ENCODE data around the gene MTRR. TPM values are rescaled to one million over a fixed set of nuclear protein-coding genes. Genes with fewer than 3 reads are reported as not detected.

Gene MTRR
- total and polyA plus RNA-seq, 2 experiments from 2014 or later: 24.8 to 28.0 TPM

- Histone ChIP-seq H3K4me1 (ENCODE audit: insufficient read depth) (no peaks in the 10 kb centered on the region), H2AFZ (no peak overlapping the region), H3K9me2 (replicated peaks; ENCODE audit: insufficient read depth) (no peaks in the 10 kb centered on the region), H3K27me3 (no peaks in the 10 kb centered on the region), H3K4me2 (no peak overlapping the region), H3K36me3 (replicated peaks; ENCODE audit: insufficient read depth, low read depth) (no peaks in the 10 kb centered on the region), H3K79me2 (no peaks in the 10 kb centered on the region), H3K4me3 (no peak overlapping the region), H3K9me3 (ENCODE audit: low read depth) (no peaks in the 10 kb centered on the region), H3K27ac (no peak overlapping the region), H4K20me1 (ENCODE audit: insufficient read depth, poor library complexity, severe bottlenecking) (no peaks in the 10 kb centered on the region)
- WGBS (ENCODE audit: low lambda C conversion rate, missing lambda C conversion rate): 84% methylated on average over 7 of the region's 7 CpGs
- TF ChIP-seq, protein P1, sequence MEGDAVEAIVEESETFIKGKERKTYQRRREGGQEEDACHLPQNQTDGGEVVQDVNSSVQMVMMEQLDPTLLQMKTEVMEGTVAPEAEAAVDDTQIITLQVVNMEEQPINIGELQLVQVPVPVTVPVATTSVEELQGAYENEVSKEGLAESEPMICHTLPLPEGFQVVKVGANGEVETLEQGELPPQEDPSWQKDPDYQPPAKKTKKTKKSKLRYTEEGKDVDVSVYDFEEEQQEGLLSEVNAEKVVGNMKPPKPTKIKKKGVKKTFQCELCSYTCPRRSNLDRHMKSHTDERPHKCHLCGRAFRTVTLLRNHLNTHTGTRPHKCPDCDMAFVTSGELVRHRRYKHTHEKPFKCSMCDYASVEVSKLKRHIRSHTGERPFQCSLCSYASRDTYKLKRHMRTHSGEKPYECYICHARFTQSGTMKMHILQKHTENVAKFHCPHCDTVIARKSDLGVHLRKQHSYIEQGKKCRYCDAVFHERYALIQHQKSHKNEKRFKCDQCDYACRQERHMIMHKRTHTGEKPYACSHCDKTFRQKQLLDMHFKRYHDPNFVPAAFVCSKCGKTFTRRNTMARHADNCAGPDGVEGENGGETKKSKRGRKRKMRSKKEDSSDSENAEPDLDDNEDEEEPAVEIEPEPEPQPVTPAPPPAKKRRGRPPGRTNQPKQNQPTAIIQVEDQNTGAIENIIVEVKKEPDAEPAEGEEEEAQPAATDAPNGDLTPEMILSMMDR (IDR thresholded peaks at IDR 0.05; ENCODE audit: poor library complexity): no peak
- TF ChIP-seq EZH2phosphoT487 (IDR thresholded peaks at IDR 0.05; ENCODE audit: low read depth, severe bottlenecking, unreplicated experiment) (no peak), EZH2 (IDR thresholded peaks at IDR 0.05; ENCODE audit: borderline replicate concordance) (no peak)
- no peak for DNase-seq (ENCODE audit: low spot score)
Observed at GRCh38 chr5:7845557-7845956, 23.4 kb upstream of the MTRR start.

- Histone ChIP-seq H3K36me3 (replicated peaks; ENCODE audit: insufficient read depth, low read depth) (no peaks in the 10 kb centered on the region), H3K27ac (no peak overlapping the region)
Observed at GRCh38 chr5:7846327-7846726, 22.6 kb upstream of the MTRR start.

DNA sequence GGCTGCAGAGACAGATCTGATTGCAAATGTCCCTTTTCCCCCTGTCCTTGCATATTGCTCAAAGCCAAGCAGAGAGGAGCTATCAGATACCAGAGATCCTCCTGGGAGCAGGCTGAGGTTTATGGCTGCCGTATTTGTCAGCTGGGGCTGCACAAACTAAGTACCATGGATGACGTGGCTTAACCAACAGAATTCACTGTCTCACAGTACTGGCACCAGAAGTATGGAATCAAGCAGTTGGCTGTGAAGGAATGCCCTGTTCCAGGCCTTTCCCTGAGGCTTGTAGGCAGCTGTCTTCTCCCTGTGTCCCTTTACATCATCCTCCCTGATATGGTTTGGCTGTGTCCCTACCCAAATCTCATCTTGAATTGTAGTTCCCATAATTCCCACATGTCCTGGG is 20.7 kb upstream of the MTRR start:
- TF ChIP-seq EZH2phosphoT487 (IDR thresholded peaks at IDR 0.05; ENCODE audit: low read depth, severe bottlenecking, unreplicated experiment) (no peak), EZH2 (IDR thresholded peaks at IDR 0.05; ENCODE audit: borderline replicate concordance) (no peak)
- TF ChIP-seq, protein P1 (IDR thresholded peaks at IDR 0.05; ENCODE audit: poor library complexity): no peak
- Histone ChIP-seq H3K4me3 (no peak overlapping the region), H3K4me1 (ENCODE audit: insufficient read depth) (no peaks in the 10 kb centered on the region), H2AFZ (no peak overlapping the region), H3K9me2 (replicated peaks; ENCODE audit: insufficient read depth) (no peaks in the 10 kb centered on the region), H3K27ac (no peak overlapping the region), H4K20me1 (ENCODE audit: insufficient read depth, poor library complexity, severe bottlenecking) (no peaks in the 10 kb centered on the region), H3K36me3 (replicated peaks; ENCODE audit: insufficient read depth, low read depth) (no peaks in the 10 kb centered on the region), H3K9me3 (ENCODE audit: low read depth) (no peaks in the 10 kb centered on the region), H3K27me3 (no peaks in the 10 kb centered on the region), H3K79me2 (no peaks in the 10 kb centered on the region), H3K4me2 (no peak overlapping the region)
- WGBS (ENCODE audit: low lambda C conversion rate, missing lambda C conversion rate): 71% methylated on average over 2 of the region's 2 CpGs
- DNase-seq (ENCODE audit: low spot score): no peak

More at GRCh38 chr5:7846327-7846726, 22.6 kb upstream of the MTRR start:
- Histone ChIP-seq H3K27me3 (no peaks in the 10 kb centered on the region), H3K9me2 (replicated peaks; ENCODE audit: insufficient read depth) (no peaks in the 10 kb centered on the region), H3K4me3 (no peak overlapping the region), H3K4me2 (no peak overlapping the region), H2AFZ (no peak overlapping the region), H4K20me1 (ENCODE audit: insufficient read depth, poor library complexity, severe bottlenecking) (no peaks in the 10 kb centered on the region), H3K9me3 (ENCODE audit: low read depth) (no peaks in the 10 kb centered on the region), H3K79me2 (no peaks in the 10 kb centered on the region), H3K4me1 (ENCODE audit: insufficient read depth) (no peaks in the 10 kb centered on the region)
- no peak for DNase-seq (ENCODE audit: low spot score)
- WGBS (ENCODE audit: low lambda C conversion rate, missing lambda C conversion rate): 94% methylated on average over 5 of the region's 5 CpGs
- TF ChIP-seq, protein P1 (IDR thresholded peaks at IDR 0.05; ENCODE audit: poor library complexity): no peak
- TF ChIP-seq EZH2 (IDR thresholded peaks at IDR 0.05; ENCODE audit: borderline replicate concordance) (no peak), EZH2phosphoT487 (IDR thresholded peaks at IDR 0.05; ENCODE audit: low read depth, severe bottlenecking, unreplicated experiment) (no peak)

All from hepatocyte (in vitro differentiated cells).